ENCODE measurements around the gene L1CAM. TPM values are rescaled to one million over a fixed set of nuclear protein-coding genes. Genes with fewer than 3 reads are reported as not detected.

Gene L1CAM
- total RNA-seq, 1 experiment from 2014 or later, result 819 TPM

GRCh38 chrX:153934762-153935325 is 48.9 kb upstream of the L1CAM start, which contains the start of gene NAA10:
TSS of gene NAA10 (minus strand) at chrX:153935037. CDS start at chrX:153934904, 133 bp downstream.
- CTCF ChIA-PET, result interaction anchor here (1.2 kb wide), 1 partner anchor 12 kb away, joined by 4 read pairs; no protein-coding TSS in a partner anchor
- POLR2A ChIA-PET, result interaction anchor here (0.6 kb wide), 1 partner anchor 32 kb away, joined by 3 read pairs; no protein-coding TSS in a partner anchor
- BruUV-seq (replicated peaks), result no TSS peak
- Histone ChIP-seq H3K4me3 (ENCODE audit: low read depth in 2 of 2, low read length in 2 of 2) (peak within 1 kb of the TSS; percentile 94 to 95), H3K9me3 (ENCODE audit: control insufficient read depth, insufficient read depth, low read depth, low read length) (no peaks in the 10 kb centered on the region), H3K4me1 (ENCODE audit: control insufficient read depth, insufficient read depth, low read length) (peaks cover 18% of the 10 kb centered on the region), H3K27me3 (ENCODE audit: control insufficient read depth, insufficient read depth, low read length) (no peaks in the 10 kb centered on the region), H3K27ac (ENCODE audit: low read length) (peak within 1 kb of the TSS; percentile 75), H3K36me3 (ENCODE audit: control insufficient read depth, insufficient read depth, low read length) (peaks cover 3% of the 10 kb centered on the region)
- TF ChIP-seq POLR2AphosphoS5 (IDR thresholded peaks at IDR 0.05; ENCODE audit: low read depth, low read length) (peak; percentile 57; the same call in 1 of the 2 replicates), TCF7L2 (IDR thresholded peaks at IDR 0.05; ENCODE audit: low read depth, low read length) (no peak)
- ATAC-seq, result peak; percentile 98
- intact Hi-C loops (cut with micrococcal nuclease; ENCODE audit: unreplicated experiment) (no loop called here), in situ Hi-C loops (cut with HindIII; ENCODE audit: low pct_unique_long_range_greater_than_20kb, low sequenced_read_pairs) (no loop called here)
- no peak for DNase-seq (ENCODE audit: low read depth, low spot score)

GRCh38 chrX:153934148-153934761 is 48.3 kb upstream of the L1CAM start:
- no peaks in the 10 kb centered on the region for H3K27me3 ChIP-seq (ENCODE audit: control insufficient read depth, insufficient read depth, low read length)
- peak overlapping the region; percentile 75 for H3K27ac ChIP-seq (ENCODE audit: low read length)

More at GRCh38 chrX:153934148-153934761, 48.3 kb upstream of the L1CAM start:
- DNase-seq (ENCODE audit: low read depth, low spot score) (no peak), ATAC-seq (peak; percentile 13; the same call in 1 of the 2 replicates)
- peaks cover 7% of the 10 kb centered on the region for H3K36me3 ChIP-seq (ENCODE audit: control insufficient read depth, insufficient read depth, low read length)
- H3K4me1 ChIP-seq (ENCODE audit: control insufficient read depth, insufficient read depth, low read length), result peaks cover 24% of the 10 kb centered on the region
- TF ChIP-seq CTCF (IDR thresholded peaks at IDR 0.05) (no peak), TCF7L2 (IDR thresholded peaks at IDR 0.05; ENCODE audit: low read depth, low read length) (no peak), POLR2AphosphoS5 (IDR thresholded peaks at IDR 0.05; ENCODE audit: low read depth, low read length) (no peak), SIN3A (IDR thresholded peaks at IDR 0.05; ENCODE audit: borderline replicate concordance, insufficient read depth, low read depth, low read length) (no peak), REST (IDR thresholded peaks at IDR 0.05; ENCODE audit: insufficient read depth in 1 of 2, low read depth in 2 of 2, low read length in 1 of 2) (no peak)
- in situ Hi-C loops (cut with HindIII; ENCODE audit: low pct_unique_long_range_greater_than_20kb, low sequenced_read_pairs) (no loop called here), intact Hi-C loops (cut with micrococcal nuclease; ENCODE audit: unreplicated experiment) (no loop called here)
- BruUV-seq (replicated peaks), result no TSS peak
- ChIA-PET POLR2A (no interaction called here), CTCF (no interaction called here)
- H3K9me3 ChIP-seq (ENCODE audit: control insufficient read depth, insufficient read depth, low read depth, low read length), result no peaks in the 10 kb centered on the region
- H3K4me3 ChIP-seq (ENCODE audit: low read depth in 2 of 2, low read length in 2 of 2), result peak overlapping the region; percentile 94 to 95

All from Panc1 (cell line).